IPS-11a (cell line): ENCODE measurements around the gene UNC5B.

Experiments
- H3K4me3 ChIP-seq: one replicate; pipeline ENCODE4 v1.5.1; 2013; ENCODE audit warnings: low read depth, low read length, control low read depth

The UNC5B gene

GRCh38 chr10:71251319-71251718, 38.9 kb downstream of the UNC5B start:
- no peak overlapping the region for H3K4me3 ChIP-seq

- no peak overlapping the region for H3K4me3 ChIP-seq
Measured at GRCh38 chr10:71252220-71252619, 39.9 kb downstream of the UNC5B start.

- no peak overlapping the region for H3K4me3 ChIP-seq
Measured at GRCh38 chr10:71253981-71254818, 41.8 kb downstream of the UNC5B start.

GRCh38 chr10:71254834-71255549, 42.6 kb downstream of the UNC5B start:
- H3K4me3 ChIP-seq = no peak overlapping the region

DNA sequence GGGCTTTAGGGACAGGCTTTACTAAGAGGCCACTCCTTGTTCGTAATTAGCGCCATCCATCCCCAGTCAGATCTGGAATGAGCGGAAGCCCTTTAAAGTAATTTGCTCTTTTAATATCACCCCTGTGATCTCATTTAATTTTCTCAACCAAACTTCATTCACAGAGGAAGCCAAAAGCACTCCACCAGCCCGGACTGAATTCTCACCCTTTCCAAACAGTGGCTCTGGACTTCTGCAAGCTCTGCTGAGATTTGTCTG, 43.1 kb downstream of the UNC5B start:
- no peak overlapping the region for H3K4me3 ChIP-seq

- no peak overlapping the region for H3K4me3 ChIP-seq
Measured at GRCh38 chr10:71255808-71256660, 43.7 kb downstream of the UNC5B start.

DNA sequence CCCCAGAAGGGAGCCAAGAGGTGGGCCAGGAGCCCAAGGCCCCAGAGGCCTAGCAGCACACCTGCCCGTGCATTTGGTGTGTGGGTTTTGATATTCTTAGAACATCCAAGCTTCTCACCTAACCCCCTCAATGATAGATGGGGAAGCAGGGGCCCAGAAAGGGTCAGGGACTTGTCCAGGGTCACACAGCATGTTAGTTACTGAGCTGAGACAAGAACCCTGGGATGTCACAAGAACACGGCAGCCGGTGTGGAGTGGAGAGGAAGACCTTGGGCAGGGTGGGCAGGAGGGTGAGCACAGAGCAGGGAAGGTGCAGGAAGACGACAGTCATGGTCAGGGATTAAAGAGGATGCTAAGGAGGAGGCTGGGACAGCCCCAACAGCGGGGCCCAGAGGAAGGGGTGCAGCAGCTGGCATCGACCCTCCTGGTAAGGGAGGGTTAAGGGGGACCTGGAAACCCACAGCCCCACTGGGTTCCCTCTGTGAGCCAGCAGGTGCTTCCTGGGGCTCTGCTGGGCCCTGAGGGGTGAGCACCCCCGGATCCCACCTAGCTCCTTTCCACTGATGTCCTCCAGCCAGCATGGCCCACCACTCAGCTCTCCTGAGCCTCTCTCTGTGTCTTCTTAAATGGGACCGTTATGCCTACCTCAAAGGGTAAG, 44.4 kb downstream of the UNC5B start:
- no peak overlapping the region for H3K4me3 ChIP-seq

GRCh38 chr10:71257319-71257997, 45.1 kb downstream of the UNC5B start:
- H3K4me3 ChIP-seq = no peak overlapping the region

DNA sequence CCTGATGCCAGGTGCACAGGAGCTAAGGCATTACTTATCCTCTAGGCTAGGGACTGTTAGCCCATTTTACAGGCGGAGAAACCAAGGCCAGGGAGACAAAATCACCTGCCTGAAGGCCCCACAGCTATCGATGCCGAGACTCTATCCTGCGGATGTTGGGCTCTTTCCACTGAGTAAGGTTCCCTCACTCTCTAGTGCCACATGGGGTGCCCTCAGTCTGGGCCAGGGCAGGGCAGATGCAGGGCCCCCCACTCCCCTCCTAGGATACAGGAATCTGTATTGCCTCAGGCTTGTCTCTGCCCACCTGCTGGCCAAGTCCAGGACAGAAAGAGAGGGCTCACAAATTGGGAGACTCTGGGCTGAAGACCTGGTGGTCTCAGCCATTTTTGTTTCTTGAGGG, 45.7 kb downstream of the UNC5B start:
- no peak overlapping the region for H3K4me3 ChIP-seq

- no peak overlapping the region for H3K4me3 ChIP-seq
Measured at GRCh38 chr10:71258446-71259145, 46.2 kb downstream of the UNC5B start.

GRCh38 chr10:71259282-71259681, 46.9 kb downstream of the UNC5B start:
- no peak overlapping the region for H3K4me3 ChIP-seq

GRCh38 chr10:71259815-71260501, 47.6 kb downstream of the UNC5B start:
- no peak overlapping the region for H3K4me3 ChIP-seq

DNA sequence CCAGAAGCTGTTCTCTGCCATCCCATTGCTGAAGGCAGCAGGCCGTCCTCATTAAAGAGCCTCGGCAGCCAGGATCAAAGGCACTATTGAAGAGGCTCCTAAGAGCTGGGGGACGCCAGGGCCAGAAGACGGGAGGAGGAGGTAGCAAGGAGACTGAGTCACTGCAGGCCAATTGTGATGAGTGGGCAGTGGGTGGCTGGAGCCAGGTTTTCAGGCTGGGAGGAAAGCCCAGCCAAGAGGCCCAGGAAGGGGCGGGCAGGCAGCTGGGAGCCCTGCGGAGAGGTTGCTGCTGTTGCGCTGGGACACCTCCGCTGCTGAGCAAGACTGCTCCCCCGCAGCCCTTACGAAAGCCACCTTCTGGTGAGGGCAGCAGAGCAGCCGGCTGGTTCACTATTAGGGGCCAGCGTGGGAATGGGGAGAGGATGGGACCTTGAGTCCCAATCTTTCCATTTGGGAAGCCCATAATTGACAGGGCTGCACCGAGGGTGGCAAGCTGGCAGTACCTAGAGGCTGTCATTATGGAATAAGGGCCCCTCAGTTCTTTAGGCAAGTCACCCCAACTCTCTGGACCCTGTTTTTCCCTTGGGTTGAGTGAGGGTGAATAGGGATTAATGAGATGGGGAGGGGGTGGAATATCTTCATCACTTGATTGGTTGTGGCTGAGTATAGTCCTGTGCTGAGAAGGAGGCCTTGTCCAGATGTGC, 48.4 kb downstream of the UNC5B start:
- H3K4me3 ChIP-seq = no peak overlapping the region

DNA sequence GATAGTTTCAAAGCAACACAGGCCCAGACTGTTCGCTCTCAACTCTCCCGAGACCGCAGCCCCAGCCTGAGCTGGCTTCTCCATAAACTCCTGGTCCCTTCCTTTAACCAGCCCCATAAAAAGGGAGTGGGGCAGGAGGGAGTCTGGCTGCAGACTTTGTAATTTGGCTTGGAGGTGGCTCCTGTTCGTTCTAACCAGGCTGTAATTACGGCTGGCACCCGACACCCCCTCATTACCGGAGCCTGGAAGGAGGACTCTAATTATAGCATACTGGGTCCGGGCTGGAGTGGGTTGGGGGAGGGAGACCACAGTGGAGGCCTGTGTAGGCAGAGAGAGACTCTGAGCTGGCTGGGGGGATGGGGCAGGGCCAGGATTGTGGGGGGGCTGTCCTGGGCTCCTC, 49.7 kb downstream of the UNC5B start:
- no peak overlapping the region for H3K4me3 ChIP-seq

GRCh38 chr10:71262817-71263216, 50.4 kb downstream of the UNC5B start:
- H3K4me3 ChIP-seq = no peak overlapping the region

GRCh38 chr10:71263376-71263775, 51.0 kb downstream of the UNC5B start:
- no peak overlapping the region for H3K4me3 ChIP-seq

- H3K4me3 ChIP-seq = no peak overlapping the region
Measured at GRCh38 chr10:71264345-71265200, 52.2 kb downstream of the UNC5B start.

GRCh38 chr10:71265201-71265575, 52.8 kb downstream of the UNC5B start:
- no peak overlapping the region for H3K4me3 ChIP-seq
